ENCODE results near the gene KRT38.

KRT38 gene

DNA sequence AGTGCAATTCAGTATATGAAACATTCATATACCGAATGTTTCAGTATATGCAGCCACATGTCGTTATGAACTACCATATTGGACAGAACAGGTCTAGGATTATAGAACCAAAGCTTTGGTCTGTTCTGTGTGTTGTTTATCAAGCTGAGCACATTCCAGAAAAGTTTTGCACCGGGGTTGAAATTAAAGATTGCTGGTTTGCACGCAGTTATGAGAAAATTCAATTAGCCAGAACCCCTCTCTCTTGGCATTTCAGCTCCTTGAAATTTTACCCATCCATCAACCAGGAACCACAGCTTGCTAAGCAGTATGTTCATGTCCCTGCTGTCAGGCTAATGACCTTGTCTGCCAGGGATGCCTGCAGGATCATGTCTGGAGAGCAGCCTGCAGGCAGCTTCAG lies 16.9 kb upstream of the KRT38 start:
- H3K36me3 ChIP-seq (ENCODE audit: control insufficient read depth, insufficient read depth, low read length) = no peaks in the 10 kb centered on the region
- no peaks in the 10 kb centered on the region for H3K27me3 ChIP-seq (ENCODE audit: control insufficient read depth, insufficient read depth, low read length)
- no peak overlapping the region for H3K9ac ChIP-seq (ENCODE audit: low read length)
- no peaks in the 10 kb centered on the region for H3K4me1 ChIP-seq (ENCODE audit: control insufficient read depth, insufficient read depth, low read length)
- H3K9me3 ChIP-seq (ENCODE audit: control insufficient read depth, insufficient read depth, low read depth, low read length) = no peaks in the 10 kb centered on the region; the same call in 1 of the 2 replicates
- no peak overlapping the region for H3K4me3 ChIP-seq (ENCODE audit: low read depth, low read length)
- H3K27ac ChIP-seq (ENCODE audit: low read depth, low read length) = no peak overlapping the region

GRCh38 chr17:41456204-41456603 lies 15.4 kb upstream of the KRT38 start:
- H3K9me3 ChIP-seq (ENCODE audit: control insufficient read depth, insufficient read depth, low read depth, low read length) = peaks cover 11% of the 10 kb centered on the region
- H3K4me3 ChIP-seq (ENCODE audit: low read depth, low read length) = no peak overlapping the region
- no peaks in the 10 kb centered on the region for H3K4me1 ChIP-seq (ENCODE audit: control insufficient read depth, insufficient read depth, low read length)
- no peak overlapping the region for H3K9ac ChIP-seq (ENCODE audit: low read length)
- H3K27ac ChIP-seq (ENCODE audit: low read depth, low read length) = no peak overlapping the region
- H3K27me3 ChIP-seq (ENCODE audit: control insufficient read depth, insufficient read depth, low read length) = no peaks in the 10 kb centered on the region; the same call in 1 of the 2 replicates
- H3K36me3 ChIP-seq (ENCODE audit: control insufficient read depth, insufficient read depth, low read length) = no peaks in the 10 kb centered on the region

GRCh38 chr17:41455236-41455635 lies 14.5 kb upstream of the KRT38 start:
- Histone ChIP-seq H3K9ac (ENCODE audit: low read length) (no peak overlapping the region), H3K9me3 (ENCODE audit: control insufficient read depth, insufficient read depth, low read depth, low read length) (peaks cover 11% of the 10 kb centered on the region), H3K36me3 (ENCODE audit: control insufficient read depth, insufficient read depth, low read length) (no peaks in the 10 kb centered on the region), H3K4me3 (ENCODE audit: low read depth, low read length) (no peak overlapping the region), H3K27ac (ENCODE audit: low read depth, low read length) (no peak overlapping the region), H3K27me3 (ENCODE audit: control insufficient read depth, insufficient read depth, low read length) (no peaks in the 10 kb centered on the region; the same call in 1 of the 2 replicates), H3K4me1 (ENCODE audit: control insufficient read depth, insufficient read depth, low read length) (no peaks in the 10 kb centered on the region)

- H3K27me3 ChIP-seq (ENCODE audit: control insufficient read depth, insufficient read depth, low read length) = no peaks in the 10 kb centered on the region; the same call in 1 of the 2 replicates
- peaks cover 11% of the 10 kb centered on the region for H3K9me3 ChIP-seq (ENCODE audit: control insufficient read depth, insufficient read depth, low read depth, low read length)
- H3K9ac ChIP-seq (ENCODE audit: low read length) = no peak overlapping the region
- no peaks in the 10 kb centered on the region for H3K4me1 ChIP-seq (ENCODE audit: control insufficient read depth, insufficient read depth, low read length)
- H3K36me3 ChIP-seq (ENCODE audit: control insufficient read depth, insufficient read depth, low read length) = no peaks in the 10 kb centered on the region
- H3K4me3 ChIP-seq (ENCODE audit: low read depth, low read length) = no peak overlapping the region
- H3K27ac ChIP-seq (ENCODE audit: low read depth, low read length) = no peak overlapping the region
Measured at GRCh38 chr17:41453066-41453465, 12.3 kb upstream of the KRT38 start.

DNA sequence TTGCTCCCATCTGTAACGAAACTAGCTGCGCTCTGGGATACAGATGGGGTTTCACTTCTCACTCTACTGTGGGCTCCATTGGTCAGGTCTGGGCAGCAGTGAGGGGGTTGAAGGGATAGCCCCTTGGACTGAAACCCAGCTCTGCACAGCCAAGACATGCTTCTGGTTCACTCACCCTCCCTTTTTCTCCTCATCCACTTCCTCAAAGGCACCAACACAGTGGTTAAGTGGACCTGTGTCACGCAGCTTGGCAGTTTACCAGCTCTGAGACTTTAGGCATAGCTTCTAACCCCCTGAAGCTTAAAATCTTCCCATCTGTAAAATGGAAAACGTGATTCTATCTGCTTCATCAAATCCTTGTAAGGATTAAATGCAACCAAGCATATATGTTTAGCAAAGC lies 11.5 kb upstream of the KRT38 start:
- Histone ChIP-seq H3K27ac (ENCODE audit: low read depth, low read length) (no peak overlapping the region), H3K4me3 (ENCODE audit: low read depth, low read length) (no peak overlapping the region), H3K9me3 (ENCODE audit: control insufficient read depth, insufficient read depth, low read depth, low read length) (peaks cover 11% of the 10 kb centered on the region), H3K4me1 (ENCODE audit: control insufficient read depth, insufficient read depth, low read length) (peaks cover 3% of the 10 kb centered on the region; the same call in 1 of the 2 replicates), H3K27me3 (ENCODE audit: control insufficient read depth, insufficient read depth, low read length) (no peaks in the 10 kb centered on the region; the same call in 1 of the 2 replicates), H3K36me3 (ENCODE audit: control insufficient read depth, insufficient read depth, low read length) (no peaks in the 10 kb centered on the region), H3K9ac (ENCODE audit: low read length) (no peak overlapping the region)

DNA sequence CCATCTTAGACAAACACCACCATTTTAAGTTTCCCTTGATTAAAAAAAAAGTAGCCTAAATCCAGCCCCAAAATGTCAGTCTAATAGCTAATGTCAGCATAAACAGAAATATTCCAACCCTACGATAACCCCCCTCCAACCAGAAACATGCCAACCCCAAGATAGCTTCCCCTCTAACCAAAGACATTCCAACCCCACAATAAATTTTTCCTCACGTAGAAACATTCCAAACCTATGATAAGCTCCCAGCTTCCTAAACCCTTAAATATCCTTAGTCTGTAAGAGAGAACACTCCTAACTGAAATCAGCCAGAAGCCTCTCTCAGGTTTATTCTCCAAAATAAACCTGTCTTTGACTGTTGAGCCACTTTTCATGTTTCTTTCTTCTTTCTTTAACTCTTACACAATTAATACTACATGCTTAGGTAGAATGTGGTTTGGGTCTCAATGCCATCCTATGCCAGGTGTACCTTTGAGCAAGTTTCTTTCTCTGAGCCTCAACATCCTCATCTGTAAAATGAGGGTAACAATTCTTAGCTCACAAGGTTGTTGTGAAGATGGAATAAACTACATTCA lies 10.5 kb upstream of the KRT38 start:
- no peaks in the 10 kb centered on the region; the same call in 1 of the 2 replicates for H3K27me3 ChIP-seq (ENCODE audit: control insufficient read depth, insufficient read depth, low read length)
- H3K4me3 ChIP-seq (ENCODE audit: low read depth, low read length) = no peak overlapping the region
- no peaks in the 10 kb centered on the region for H3K36me3 ChIP-seq (ENCODE audit: control insufficient read depth, insufficient read depth, low read length)
- H3K9me3 ChIP-seq (ENCODE audit: control insufficient read depth, insufficient read depth, low read depth, low read length) = peaks cover 11% of the 10 kb centered on the region
- no peak overlapping the region for H3K9ac ChIP-seq (ENCODE audit: low read length)
- no peak overlapping the region for H3K27ac ChIP-seq (ENCODE audit: low read depth, low read length)
- H3K4me1 ChIP-seq (ENCODE audit: control insufficient read depth, insufficient read depth, low read length) = peaks cover 3% of the 10 kb centered on the region; the same call in 1 of the 2 replicates

GRCh38 chr17:41449008-41449407 lies 8.2 kb upstream of the KRT38 start:
- Histone ChIP-seq H3K9me3 (ENCODE audit: control insufficient read depth, insufficient read depth, low read depth, low read length) (peaks cover 11% of the 10 kb centered on the region), H3K27me3 (ENCODE audit: control insufficient read depth, insufficient read depth, low read length) (no peaks in the 10 kb centered on the region; the same call in 1 of the 2 replicates), H3K36me3 (ENCODE audit: control insufficient read depth, insufficient read depth, low read length) (no peaks in the 10 kb centered on the region), H3K4me1 (ENCODE audit: control insufficient read depth, insufficient read depth, low read length) (peaks cover 3% of the 10 kb centered on the region; the same call in 1 of the 2 replicates), H3K9ac (ENCODE audit: low read length) (no peak overlapping the region), H3K4me3 (ENCODE audit: low read depth, low read length) (no peak overlapping the region), H3K27ac (ENCODE audit: low read depth, low read length) (no peak overlapping the region)

DNA sequence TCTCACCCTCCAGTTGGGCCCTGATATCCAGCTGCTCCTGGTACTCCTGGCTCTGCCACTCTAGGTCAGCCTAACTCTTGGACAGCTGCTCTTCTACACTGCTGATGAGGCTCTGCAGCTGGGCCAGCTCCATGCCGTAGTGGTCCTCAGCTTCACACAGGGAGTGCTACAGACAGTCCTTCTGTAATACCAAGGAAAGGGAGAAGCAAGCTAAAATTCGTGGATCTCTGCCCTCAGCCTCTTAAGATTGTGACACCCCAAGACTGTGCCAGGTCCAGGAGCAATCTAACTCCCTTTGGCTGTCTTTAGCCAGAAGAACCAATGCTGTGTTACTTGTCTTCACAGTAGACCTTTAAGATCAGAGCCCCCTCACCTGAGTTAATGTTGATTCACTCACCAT lies 7.7 kb upstream of the KRT38 start:
- Histone ChIP-seq H3K9ac (ENCODE audit: low read length) (no peak overlapping the region), H3K9me3 (ENCODE audit: control insufficient read depth, insufficient read depth, low read depth, low read length) (peaks cover 11% of the 10 kb centered on the region), H3K36me3 (ENCODE audit: control insufficient read depth, insufficient read depth, low read length) (no peaks in the 10 kb centered on the region), H3K27me3 (ENCODE audit: control insufficient read depth, insufficient read depth, low read length) (no peaks in the 10 kb centered on the region; the same call in 1 of the 2 replicates), H3K4me3 (ENCODE audit: low read depth, low read length) (no peak overlapping the region), H3K27ac (ENCODE audit: low read depth, low read length) (no peak overlapping the region), H3K4me1 (ENCODE audit: control insufficient read depth, insufficient read depth, low read length) (peaks cover 3% of the 10 kb centered on the region; the same call in 1 of the 2 replicates)

DNA sequence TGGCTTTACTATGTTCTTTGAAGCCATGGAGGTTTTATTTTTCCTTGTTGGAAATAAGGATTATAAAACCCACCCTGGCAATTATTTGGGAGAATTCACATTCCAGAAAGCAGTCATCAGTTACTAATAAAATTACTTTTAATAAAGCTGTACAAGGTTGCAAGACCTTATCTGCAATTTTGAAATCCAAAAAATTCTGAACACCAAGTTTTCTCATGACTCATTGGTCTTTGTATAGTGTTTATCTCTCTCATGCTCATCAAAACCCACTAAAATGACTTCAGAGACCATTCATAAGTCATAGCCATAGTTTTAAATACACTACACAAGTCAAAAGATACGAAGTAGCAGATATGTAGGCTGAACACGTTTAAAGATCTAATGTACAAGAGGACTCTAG lies 6.0 kb upstream of the KRT38 start:
- H3K27me3 ChIP-seq (ENCODE audit: control insufficient read depth, insufficient read depth, low read length) = no peaks in the 10 kb centered on the region
- peaks cover 9% of the 10 kb centered on the region; the same call in 1 of the 2 replicates for H3K4me1 ChIP-seq (ENCODE audit: control insufficient read depth, insufficient read depth, low read length)
- H3K9ac ChIP-seq (ENCODE audit: low read length) = no peak overlapping the region

GRCh38 chr17:41444640-41445039 lies 3.9 kb upstream of the KRT38 start:
- no peak overlapping the region for H3K4me3 ChIP-seq (ENCODE audit: low read depth, low read length)
- H3K4me1 ChIP-seq (ENCODE audit: control insufficient read depth, insufficient read depth, low read length) = peaks cover 9% of the 10 kb centered on the region; the same call in 1 of the 2 replicates
- H3K27ac ChIP-seq (ENCODE audit: low read depth, low read length) = no peak overlapping the region
- H3K27me3 ChIP-seq (ENCODE audit: control insufficient read depth, insufficient read depth, low read length) = no peaks in the 10 kb centered on the region
- no peaks in the 10 kb centered on the region for H3K36me3 ChIP-seq (ENCODE audit: control insufficient read depth, insufficient read depth, low read length)
- no peak overlapping the region for H3K9ac ChIP-seq (ENCODE audit: low read length)
- H3K9me3 ChIP-seq (ENCODE audit: control insufficient read depth, insufficient read depth, low read depth, low read length) = no peaks in the 10 kb centered on the region

More for the DNA sequence above, 6.0 kb upstream of the KRT38 start:
- H3K27ac ChIP-seq (ENCODE audit: low read depth, low read length) = no peak overlapping the region
- H3K4me3 ChIP-seq (ENCODE audit: low read depth, low read length) = no peak overlapping the region
- H3K9me3 ChIP-seq (ENCODE audit: control insufficient read depth, insufficient read depth, low read depth, low read length) = peaks cover 6% of the 10 kb centered on the region
- no peaks in the 10 kb centered on the region for H3K36me3 ChIP-seq (ENCODE audit: control insufficient read depth, insufficient read depth, low read length)

DNA sequence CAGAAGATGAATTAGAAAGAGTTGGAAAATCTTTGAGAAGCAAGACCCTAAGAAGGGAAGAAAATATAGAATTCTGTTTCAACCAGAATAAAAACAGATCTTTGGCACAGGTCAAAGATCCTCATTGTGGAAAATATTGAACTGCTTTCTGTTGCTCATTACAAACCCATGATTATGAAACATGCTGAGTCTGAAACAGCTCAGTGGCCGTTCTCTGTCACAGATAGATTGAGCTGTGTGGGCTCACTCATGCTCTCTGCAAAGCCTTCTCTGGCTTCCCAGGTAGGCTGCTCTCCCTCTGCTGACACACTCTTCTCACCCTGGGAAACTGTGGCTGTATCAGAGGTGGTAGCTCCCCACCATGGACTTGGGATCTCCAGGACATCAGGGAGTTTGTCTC lies 3.4 kb upstream of the KRT38 start:
- peaks cover 9% of the 10 kb centered on the region; the same call in 1 of the 2 replicates for H3K4me1 ChIP-seq (ENCODE audit: control insufficient read depth, insufficient read depth, low read length)
- no peaks in the 10 kb centered on the region for H3K36me3 ChIP-seq (ENCODE audit: control insufficient read depth, insufficient read depth, low read length)
- H3K27me3 ChIP-seq (ENCODE audit: control insufficient read depth, insufficient read depth, low read length) = no peaks in the 10 kb centered on the region
- H3K27ac ChIP-seq (ENCODE audit: low read depth, low read length) = no peak overlapping the region
- H3K9ac ChIP-seq (ENCODE audit: low read length) = no peak overlapping the region
- H3K9me3 ChIP-seq (ENCODE audit: control insufficient read depth, insufficient read depth, low read depth, low read length) = no peaks in the 10 kb centered on the region
- H3K4me3 ChIP-seq (ENCODE audit: low read depth, low read length) = no peak overlapping the region
